LNCaP clone FGC (cell line): ENCODE results near the gene CLEC2L.

ENCODE experiments used
- DNase-seq: peaks from one replicate; pipeline ENCODE4 v3.0.0-alpha.2; 2011; ENCODE audit warnings: low read depth
- H3K4me3 ChIP-seq: 2 replicates; pipeline ENCODE4 v1.5.1; 2011; ENCODE audit warnings: mild to moderate bottlenecking, low read depth, low read length, control low read depth
- TF ChIP-seq, protein P1 (sequence below): IDR thresholded peaks from 2 replicates; pipeline ENCODE4 v1.5.1; 2012; ENCODE audit warnings: mild to moderate bottlenecking; ENCODE audit not compliant: control insufficient read depth, insufficient read depth; ENCODE audit errors: extremely low read depth

CLEC2L gene

DNA sequence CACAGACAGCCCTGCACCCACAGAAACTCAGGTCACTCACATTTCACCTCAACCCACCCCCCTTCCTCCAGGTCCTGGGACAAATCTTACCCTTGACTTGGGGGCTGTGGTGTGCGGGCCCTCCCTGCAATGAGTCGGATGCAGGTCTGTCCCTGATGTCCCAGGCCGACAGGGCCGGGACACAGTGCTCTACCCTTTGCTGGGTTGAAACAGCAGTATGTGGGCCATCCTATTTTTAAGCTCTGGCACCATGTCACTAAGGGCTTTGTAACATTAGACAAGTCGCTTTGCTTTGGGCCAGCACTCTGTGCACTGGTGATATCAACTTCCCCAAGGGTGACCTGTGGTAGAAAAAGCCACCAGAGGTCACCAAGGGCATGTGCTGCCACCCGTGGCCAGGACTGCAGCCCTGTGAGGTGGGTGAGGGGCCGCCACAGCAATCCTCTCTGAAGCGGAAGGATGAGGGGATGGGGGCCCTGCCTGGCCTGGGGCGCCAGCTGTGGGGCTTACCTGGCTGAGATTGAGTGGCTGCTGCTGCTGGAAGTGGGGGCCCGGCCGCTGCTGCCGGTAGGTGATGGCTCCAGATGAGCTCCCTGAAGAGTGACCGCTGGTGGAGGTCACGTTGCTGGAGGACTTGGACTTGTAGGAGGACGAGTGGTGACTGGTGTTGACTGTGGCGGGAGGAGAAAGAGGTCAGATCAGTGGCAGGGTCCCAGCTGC lies 51.3 kb downstream of the CLEC2L start:
- DNase-seq, result no peak
- TF ChIP-seq, protein P1, sequence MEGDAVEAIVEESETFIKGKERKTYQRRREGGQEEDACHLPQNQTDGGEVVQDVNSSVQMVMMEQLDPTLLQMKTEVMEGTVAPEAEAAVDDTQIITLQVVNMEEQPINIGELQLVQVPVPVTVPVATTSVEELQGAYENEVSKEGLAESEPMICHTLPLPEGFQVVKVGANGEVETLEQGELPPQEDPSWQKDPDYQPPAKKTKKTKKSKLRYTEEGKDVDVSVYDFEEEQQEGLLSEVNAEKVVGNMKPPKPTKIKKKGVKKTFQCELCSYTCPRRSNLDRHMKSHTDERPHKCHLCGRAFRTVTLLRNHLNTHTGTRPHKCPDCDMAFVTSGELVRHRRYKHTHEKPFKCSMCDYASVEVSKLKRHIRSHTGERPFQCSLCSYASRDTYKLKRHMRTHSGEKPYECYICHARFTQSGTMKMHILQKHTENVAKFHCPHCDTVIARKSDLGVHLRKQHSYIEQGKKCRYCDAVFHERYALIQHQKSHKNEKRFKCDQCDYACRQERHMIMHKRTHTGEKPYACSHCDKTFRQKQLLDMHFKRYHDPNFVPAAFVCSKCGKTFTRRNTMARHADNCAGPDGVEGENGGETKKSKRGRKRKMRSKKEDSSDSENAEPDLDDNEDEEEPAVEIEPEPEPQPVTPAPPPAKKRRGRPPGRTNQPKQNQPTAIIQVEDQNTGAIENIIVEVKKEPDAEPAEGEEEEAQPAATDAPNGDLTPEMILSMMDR, result no peak
- no peak overlapping the region for H3K4me3 ChIP-seq

GRCh38 chr7:139575338-139575680 lies 51.8 kb downstream of the CLEC2L start:
- TF ChIP-seq, protein P1, result no peak
- DNase-seq, result no peak
- H3K4me3 ChIP-seq, result no peak overlapping the region

GRCh38 chr7:139576179-139576973 lies 52.9 kb downstream of the CLEC2L start:
- no peak for DNase-seq
- H3K4me3 ChIP-seq, result no peak overlapping the region
- TF ChIP-seq, protein P1, result no peak

- no peak overlapping the region for H3K4me3 ChIP-seq
- no peak for DNase-seq
- TF ChIP-seq, protein P1, result no peak
Observed at GRCh38 chr7:139580435-139580834, 57.0 kb downstream of the CLEC2L start.

- H3K4me3 ChIP-seq, result no peak overlapping the region
- no peak for DNase-seq
- TF ChIP-seq, protein P1, result no peak
Observed at GRCh38 chr7:139582130-139582650, 58.7 kb downstream of the CLEC2L start.

- DNase-seq, result no peak
- H3K4me3 ChIP-seq, result no peak overlapping the region
- TF ChIP-seq, protein P1, result no peak
Observed at GRCh38 chr7:139582671-139583155, 59.2 kb downstream of the CLEC2L start.
